ENCODE data around the gene CEACAM18.

- TF ChIP-seq JUN (IDR thresholded peaks at IDR 0.05) (no peak), CTCF (IDR thresholded peaks at IDR 0.05) (no peak; the same call in 2 of the 3 replicates), NR3C1 (IDR thresholded peaks at IDR 0.05) (no peak), HDAC2 (IDR thresholded peaks at IDR 0.05) (no peak)
These were observed 39.3 kb upstream of the CEACAM18 start for GRCh38 chr19:51439021-51439465.
